Psoas muscle (tissue), 8 donors: ENCODE measurements around the gene TRHDE. TPM values are rescaled to one million over a fixed set of nuclear protein-coding genes. Genes with fewer than 3 reads are reported as not detected.

Experiments
- ATAC-seq, 4 donors: fragments of 200-7000 bp; cut with Tn5 transposase; one replicate each; pipeline ENCODE4 v1.9.1; 2020; ENCODE audit warnings: moderate library complexity in 3 of 4, mild to moderate bottlenecking in 2 of 4
- DNase-seq, 2 donors: peaks; one replicate each; pipeline ENCODE4 v3.0.0-alpha.2; 2020
- H3K27ac ChIP-seq: fragments of 200-600 bp; one replicate; pipeline ENCODE4 v1.8.0; 2022
- H3K27me3 ChIP-seq, 3 donors: fragments of 200-600 bp in 1 of 3; one replicate each; pipeline versions ENCODE4 v1.6.1 to v1.8.0; 2013 to 2022; ENCODE audit warnings: low read length in 2 of 3, mild to moderate bottlenecking in 2 of 3, moderate library complexity in 1 of 3; ENCODE audit not compliant: insufficient read depth in 3 of 3
- H3K36me3 ChIP-seq, 2 donors: fragments of 200-600 bp in 1 of 2; one replicate each; pipeline versions ENCODE4 v1.6.1 to v1.8.0; 2013 to 2022; ENCODE audit warnings: low read depth in 1 of 2, mild to moderate bottlenecking in 1 of 2, moderate library complexity in 1 of 2; ENCODE audit not compliant: insufficient read depth in 1 of 2
- H3K4me1 ChIP-seq: fragments of 200-600 bp; one replicate; pipeline ENCODE4 v1.8.0; 2022
- H3K4me3 ChIP-seq: fragments of 200-600 bp; one replicate; pipeline ENCODE4 v1.8.0; 2022; ENCODE audit warnings: mild to moderate bottlenecking
- H3K9me3 ChIP-seq: fragments of 200-600 bp; one replicate; pipeline ENCODE4 v1.8.0; 2022
- CTCF ChIP-seq: fragments of 200-600 bp; IDR thresholded peaks from one replicate; pipeline ENCODE4 v1.8.0; 2022; ENCODE audit warnings: antibody characterized with exemption
- WGBS, 3 donors: extraction: QIAGEN DNeasy Blood & Tissue Kit; methylation state at CpG; one replicate each; pipeline versions ENCODE4 v1.1.6 to v1.1.7; 2013; 5-methylcytosine and 5-hydroxymethylcytosine counted together
- intact Hi-C, 2 donors: fragments of 100-400 bp; cut with DNase I; formaldehyde crosslinking; loops; one replicate each; pipeline versions ENCODE4 v1.11.0 to v1.14.2; 2022
- polyA plus RNA-seq, 3 donors: library from polyadenylated mRNA; stranded (reverse); fragments of 200-250 nt; gene quantifications; one replicate each; pipeline ENCODE4 v1.2.3, GENCODE V29; 2013
- total RNA-seq, 4 donors: library from RNA; stranded (reverse); fragmentation: NEBNext Ultra II Directional in 2 of 4; extraction: Animal tissue kit (Norgen Biotek cat#: 25700) in 2 of 4; gene quantifications; one replicate each; pipeline versions ENCODE4 v1.2.1 to v1.2.4, GENCODE V29; 2021 to 2023
- donor health status: healthy with polysubstance abuse.
- donor health status: DM: no; HTN: no; CAD: no; lungs with moderate emphysema.
- donor health status: Bipolar disorder and iron deficiency.
- donor health status: healthy.
- donor health status: DM: yes; HTN: yes; CAD: no.
- donor health status: DM: no; HTN: no; CAD: no.
- donor health status: DM: no; HTN: no; CAD: no.
- donor health status: DM: yes; HTN: yes; CAD: no.

TRHDE gene
- total and polyA plus RNA-seq, 7 donors: 0.08 to 1.7 (median 0.60) TPM

GRCh38 chr12:72448089-72448488, 175.9 kb downstream of the TRHDE start:
- Histone ChIP-seq H3K9me3 (no peaks in the 10 kb centered on the region), H3K27me3 (no peaks in the 10 kb centered on the region), H3K4me1 (no peaks in the 10 kb centered on the region), H3K36me3 (no peaks in the 10 kb centered on the region), H3K4me3 (no peak overlapping the region), H3K27ac (no peak overlapping the region)
- WGBS, 3 donors: 87 to 95% (median 88%) methylated on average over 1 of the region's 1 CpG
- intact Hi-C loops: no loop called here
- DNase-seq (no peak), ATAC-seq (no peak)
- no peak for TF ChIP-seq CTCF

GRCh38 chr12:72448805-72449204, 176.6 kb downstream of the TRHDE start:
- H3K9me3 ChIP-seq: no peaks in the 10 kb centered on the region

GRCh38 chr12:72453066-72453465, 180.9 kb downstream of the TRHDE start:
- no peaks in the 10 kb centered on the region for H3K4me1 ChIP-seq
- H3K9me3 ChIP-seq: no peaks in the 10 kb centered on the region
- H3K27ac ChIP-seq: no peak overlapping the region
- ATAC-seq (no peak), DNase-seq (no peak)
- no peak for TF ChIP-seq CTCF
- H3K36me3 ChIP-seq: no peaks in the 10 kb centered on the region
- intact Hi-C loops: no loop called here
- H3K4me3 ChIP-seq: no peak overlapping the region
- no peaks in the 10 kb centered on the region for H3K27me3 ChIP-seq

More at GRCh38 chr12:72448805-72449204, 176.6 kb downstream of the TRHDE start:
- no peak overlapping the region for H3K27ac ChIP-seq
- no peaks in the 10 kb centered on the region for H3K36me3 ChIP-seq
- no peaks in the 10 kb centered on the region for H3K27me3 ChIP-seq
- no peak overlapping the region for H3K4me3 ChIP-seq
- intact Hi-C loops: no loop called here
- no peak for TF ChIP-seq CTCF
- no peaks in the 10 kb centered on the region for H3K4me1 ChIP-seq
- DNase-seq (no peak), ATAC-seq (no peak)
- WGBS, 3 donors: 50 to 61% (median 60%) methylated on average over 2 of the region's 2 CpGs

- Histone ChIP-seq H3K27ac (no peak overlapping the region), H3K27me3 (no peaks in the 10 kb centered on the region), H3K4me1 (no peaks in the 10 kb centered on the region), H3K36me3 (no peaks in the 10 kb centered on the region), H3K9me3 (no peaks in the 10 kb centered on the region), H3K4me3 (no peak overlapping the region)
- no peak for TF ChIP-seq CTCF
- ATAC-seq: no peak
- DNase-seq: no peak
- WGBS, 3 donors: 71 to 81% (median 77%) methylated on average over 2 of the region's 2 CpGs
- intact Hi-C loops: no loop called here
These were observed 181.4 kb downstream of the TRHDE start for GRCh38 chr12:72453550-72453949.

GRCh38 chr12:72464471-72464870, 192.3 kb downstream of the TRHDE start:
- no peak overlapping the region for H3K4me3 ChIP-seq
- peaks cover 8% of the 10 kb centered on the region for H3K4me1 ChIP-seq
- H3K36me3 ChIP-seq: no peaks in the 10 kb centered on the region
- no peak overlapping the region for H3K27ac ChIP-seq
- H3K27me3 ChIP-seq: no peaks in the 10 kb centered on the region
- intact Hi-C loops: loop anchor here in 1 of 2 donors (10.0 kb wide), 1 partner anchor 120 kb away; no protein-coding TSS in a partner anchor
- DNase-seq (no peak), ATAC-seq (no peak)
- TF ChIP-seq CTCF: no peak
- no peaks in the 10 kb centered on the region for H3K9me3 ChIP-seq
